Kidney tubule cell (primary cell): Measurements from ENCODE around the gene GNG12.

ENCODE experiments used
- DNase-seq: peaks from one replicate; pipeline ENCODE4 v3.0.0-alpha.2; 2018; ENCODE audit warnings: low spot score

The GNG12 gene

GRCh38 chr1:67704351-67704750 lies 128.9 kb downstream of the GNG12 start:
- no peak for DNase-seq

GRCh38 chr1:67701876-67702275 lies 131.4 kb downstream of the GNG12 start:
- no peak for DNase-seq

- peak; percentile 64 for DNase-seq
These were observed 132.4 kb downstream of the GNG12 start for GRCh38 chr1:67700692-67701410.

- DNase-seq = no peak
These were observed 133.0 kb downstream of the GNG12 start for GRCh38 chr1:67700220-67700619.

GRCh38 chr1:67696708-67697107 lies 136.6 kb downstream of the GNG12 start:
- no peak for DNase-seq

- no peak for DNase-seq
These were observed 137.3 kb downstream of the GNG12 start for GRCh38 chr1:67695963-67696362.

GRCh38 chr1:67691712-67692111 lies 141.6 kb downstream of the GNG12 start:
- DNase-seq = no peak

GRCh38 chr1:67690411-67690810 lies 142.9 kb downstream of the GNG12 start:
- no peak for DNase-seq

- no peak for DNase-seq
These were observed 143.3 kb downstream of the GNG12 start for GRCh38 chr1:67690018-67690363.

- peak; percentile 35 for DNase-seq
These were observed 143.8 kb downstream of the GNG12 start for GRCh38 chr1:67689267-67690017.

GRCh38 chr1:67688526-67689219 lies 144.6 kb downstream of the GNG12 start:
- peak; percentile 33 for DNase-seq

GRCh38 chr1:67687649-67688048 lies 145.6 kb downstream of the GNG12 start:
- peak; percentile 92 for DNase-seq

GRCh38 chr1:67687198-67687545 lies 146.1 kb downstream of the GNG12 start:
- DNase-seq = peak; percentile 25

- peak; percentile 98 for DNase-seq
These were observed 146.7 kb downstream of the GNG12 start for GRCh38 chr1:67686267-67687197.

- peak; percentile 52 for DNase-seq
These were observed 147.6 kb downstream of the GNG12 start for GRCh38 chr1:67685558-67686266.

GRCh38 chr1:67685067-67685557 lies 148.2 kb downstream of the GNG12 start, which contains the start of gene GADD45A:
GADD45A (plus strand) TSS chr1:67685201; CDS start chr1:67685495, 294 bp downstream.
- DNase-seq = peak; percentile 100

- DNase-seq = no peak
These were observed 148.7 kb downstream of the GNG12 start for GRCh38 chr1:67684526-67685066.

GRCh38 chr1:67683766-67684525 lies 149.3 kb downstream of the GNG12 start:
- peak; percentile 66 for DNase-seq

GRCh38 chr1:67683316-67683715 lies 150.0 kb downstream of the GNG12 start:
- DNase-seq = peak; percentile 70

GRCh38 chr1:67682659-67683197 lies 150.5 kb downstream of the GNG12 start:
- DNase-seq = peak; percentile 91
